HG03103 (cell line): ENCODE data around the gene SRSF2.

Source experiments
- ATAC-seq: cut with Tn5 transposase; IDR thresholded peaks from one replicate; pipeline ENCODE4 v1.9.1; 2021; ENCODE audit warnings: low read depth; ENCODE audit not compliant: unreplicated experiment

Gene SRSF2

GRCh38 chr17:76685366-76685765, 51.8 kb downstream of the SRSF2 start:
- no peak for ATAC-seq

GRCh38 chr17:76684756-76685155, 52.4 kb downstream of the SRSF2 start:
- no peak for ATAC-seq
